Ishikawa (cell line): ENCODE results near the gene SEC14L3.

ENCODE experiments used
- CEBPB ChIP-seq: IDR thresholded peaks from 2 replicates; pipeline ENCODE4 v1.6.1; 2012
- CREB1 ChIP-seq: IDR thresholded peaks from 2 replicates; pipeline ENCODE4 v1.6.1; 2012; ENCODE audit warnings: low read depth
- EGR1 ChIP-seq: IDR thresholded peaks from 2 replicates; pipeline ENCODE4 v1.6.1; 2012
- EP300 ChIP-seq: IDR thresholded peaks from 2 replicates; pipeline ENCODE4 v1.6.1; 2012; ENCODE audit warnings: borderline replicate concordance
- FOXM1 ChIP-seq: IDR thresholded peaks from 2 replicates; pipeline ENCODE4 v1.6.1; 2012; ENCODE audit warnings: low read depth, borderline replicate concordance
- MAX ChIP-seq: IDR thresholded peaks from 2 replicates; pipeline ENCODE4 v1.6.1; 2012
- NFIC ChIP-seq: IDR thresholded peaks from 2 replicates; pipeline ENCODE4 v1.6.1; 2012
- RAD21 ChIP-seq: IDR thresholded peaks from 2 replicates; pipeline ENCODE4 v1.6.1; 2012; ENCODE audit warnings: low read depth
- REST ChIP-seq: IDR thresholded peaks from 2 replicates; pipeline ENCODE4 v1.6.1; 2012; ENCODE audit warnings: low read depth, mild to moderate bottlenecking
- TAF1 ChIP-seq: IDR thresholded peaks from 2 replicates; pipeline ENCODE4 v1.6.1; 2012; ENCODE audit warnings: low read depth, mild to moderate bottlenecking
- TCF12 ChIP-seq: IDR thresholded peaks from 2 replicates; pipeline ENCODE4 v1.6.1; 2012; ENCODE audit warnings: low read depth
- TEAD4 ChIP-seq: IDR thresholded peaks from 2 replicates; pipeline ENCODE4 v1.6.1; 2012
- USF1 ChIP-seq: IDR thresholded peaks from 2 replicates; pipeline ENCODE4 v1.6.1; 2012
- YY1 ChIP-seq: IDR thresholded peaks from 2 replicates; pipeline ENCODE4 v1.6.1; 2012; ENCODE audit warnings: low read depth

GRCh38 chr22:30516731-30517130 lies 44.9 kb upstream of the SEC14L3 start:
- TF ChIP-seq NFIC = no peak
- no peak for TF ChIP-seq TCF12
- TF ChIP-seq REST = no peak
- no peak for TF ChIP-seq TEAD4
- TF ChIP-seq USF1 = no peak
- TF ChIP-seq EP300 = no peak
- TF ChIP-seq RAD21 = no peak
- TF ChIP-seq CREB1 = no peak
- TF ChIP-seq MAX = no peak
- TF ChIP-seq FOXM1 = no peak
- no peak for TF ChIP-seq EGR1
- TF ChIP-seq TAF1 = no peak
- no peak for TF ChIP-seq YY1
- TF ChIP-seq CEBPB = no peak
